GM12878 (cell line): ENCODE results near the gene JDP2. TPM values are rescaled to one million over a fixed set of nuclear protein-coding genes. Genes with fewer than 3 reads are reported as not detected.

Experiments
- ATAC-seq: fragments of 200-7000 bp; cut with Tn5 transposase; 3 replicates; pipeline ENCODE4 v1.9.1; 2020; ENCODE audit warnings: mild to moderate bottlenecking, moderate library complexity
- BruUV-seq: library from RNA; stranded (reverse); fragments of 400-500 nt; replicated peaks from 2 replicates; lab custom pipeline; 2021; lab: Mats Ljungman, UMichigan
- CTCF ChIA-PET: fragments of 300-600 bp; sonication (Branson Sonifier 250); formaldehyde crosslinking; extraction: SDS; loops from one replicate; lab custom pipeline; 2021; ENCODE audit warnings: inconsistent platforms; lab: Yijun Ruan, JAX
- POLR2A ChIA-PET: fragments of 350-600 bp; formaldehyde crosslinking; extraction: SDS; loops from one replicate; lab custom pipeline; 2021; ENCODE audit warnings: inconsistent platforms; lab: Charles Lee
- RAD21 ChIA-PET: fragments of 300-600 bp; sonication (Branson Sonifier 250); formaldehyde crosslinking; loops from one replicate; lab custom pipeline; 2023; ENCODE audit warnings: antibody characterized with exemption; ENCODE audit not compliant: unreplicated experiment; lab: Charles Lee
- SMC1A ChIA-PET: fragments of 300-600 bp; sonication (Branson Sonifier 250); formaldehyde crosslinking; loops from one replicate; lab custom pipeline; 2023; ENCODE audit not compliant: unreplicated experiment, uncharacterized antibody; lab: Charles Lee
- DNase-seq: peaks from one replicate; pipeline ENCODE4 v3.0.0-alpha.2; 2011; ENCODE audit warnings: low read depth, low spot score
- FAIRE-seq: peaks from 3 replicates; lab custom pipeline; 2011; peaks lifted over from hg19 to GRCh38; lab: Jason Lieb, UNC
- H2AFZ ChIP-seq: 2 replicates; pipeline ENCODE4 v1.6.0; 2011; ENCODE audit warnings: low read depth, low read length, control low read depth; ENCODE audit not compliant: control insufficient read depth
- H3K27ac ChIP-seq: 2 replicates; pipeline ENCODE4 v1.5.1; 2011; ENCODE audit warnings: control low read depth; ENCODE audit not compliant: control insufficient read depth, insufficient read depth
- H3K27me3 ChIP-seq, 2 experiments: replicated peaks in 1 of 2; 2 replicates each; pipeline versions ENCODE4 v1.6.0 to v1.6.1; 2011; ENCODE audit warnings: low read length in 1 of 2; ENCODE audit not compliant: control insufficient read depth in 2 of 2, insufficient read depth in 2 of 2
- H3K36me3 ChIP-seq, 2 experiments: 2 replicates each; pipeline ENCODE4 v1.5.1; 2011; ENCODE audit warnings: low read length in 1 of 2; ENCODE audit not compliant: control insufficient read depth in 2 of 2, insufficient read depth in 2 of 2
- H3K4me1 ChIP-seq: 2 replicates; pipeline ENCODE4 v1.6.1; 2011; ENCODE audit warnings: mild to moderate bottlenecking, low read length, moderate library complexity, mixed read lengths; ENCODE audit not compliant: control insufficient read depth, insufficient read depth
- H3K4me2 ChIP-seq: 2 replicates; pipeline ENCODE4 v1.6.0; 2011; ENCODE audit warnings: control low read depth; ENCODE audit not compliant: control insufficient read depth, insufficient read depth
- H3K4me3 ChIP-seq: fragments of 200-600 bp; sonication (generic); 2 replicates; pipeline ENCODE4 v1.5.1; 2016
- H3K79me2 ChIP-seq: 2 replicates; pipeline ENCODE4 v1.6.0; 2011; ENCODE audit warnings: low read length; ENCODE audit not compliant: control insufficient read depth, insufficient read depth
- H3K9ac ChIP-seq: 2 replicates; pipeline ENCODE4 v1.8.0; 2011; ENCODE audit warnings: low read length, control low read depth, mixed read lengths; ENCODE audit not compliant: control insufficient read depth, insufficient read depth
- H3K9me3 ChIP-seq: replicated peaks from 3 replicates; pipeline ENCODE4 v1.5.1; 2011; ENCODE audit warnings: mild to moderate bottlenecking, low read length; ENCODE audit not compliant: control insufficient read depth, insufficient read depth
- H4K20me1 ChIP-seq: 2 replicates; pipeline ENCODE4 v1.6.0; 2011; ENCODE audit not compliant: control insufficient read depth, insufficient read depth
- FOS ChIP-seq: IDR thresholded peaks from 3 replicates; pipeline ENCODE4 v1.6.1; 2011; ENCODE audit warnings: borderline replicate concordance; ENCODE audit not compliant: insufficient read length; ENCODE audit errors: extremely low read depth
- KDM1A ChIP-seq: fragments of 200-600 bp; sonication (generic); IDR thresholded peaks from 2 replicates; pipeline ENCODE4 v1.6.1; 2016; ENCODE audit warnings: borderline replicate concordance
- PAX5 ChIP-seq: IDR thresholded peaks from 2 replicates; pipeline ENCODE4 v1.6.1; 2011; ENCODE audit warnings: low read depth, low read length, borderline replicate concordance
- POLR2AphosphoS2 ChIP-seq: IDR thresholded peaks from 2 replicates; pipeline ENCODE4 v1.6.1; 2011; ENCODE audit warnings: low read depth, mild to moderate bottlenecking, low read length, improper control_type of control experiment, moderate library complexity
- SMAD1 ChIP-seq: fragments of 450-650 bp; IDR thresholded peaks from 2 replicates; pipeline ENCODE4 v1.6.1; 2018; ENCODE audit warnings: mild to moderate bottlenecking, low read depth; ENCODE audit not compliant: partially characterized antibody
- SMAD5 ChIP-seq: IDR thresholded peaks from 2 replicates; pipeline ENCODE4 v1.6.1; 2016; ENCODE audit warnings: antibody characterized with exemption, low read depth
- STAT3 ChIP-seq: IDR thresholded peaks from 2 replicates; pipeline ENCODE4 v1.6.1; 2011; ENCODE audit warnings: low read depth, low read length, improper control_type of control experiment
- WGBS: methylation state at CpG from one replicate; pipeline ENCODE4 v1.1.6; 2016; ENCODE audit warnings: low lambda C conversion rate; ENCODE audit not compliant: insufficient replicate concordance, insufficient coverage; ENCODE audit errors: missing lambda C conversion rate; 5-methylcytosine and 5-hydroxymethylcytosine counted together
- in situ Hi-C: fragments of 300-500 bp; cut with MboI; formaldehyde crosslinking; loops from 9 replicates; pipeline ENCODE4 v1.14.3; 2018; ENCODE audit warnings: mixed read lengths
- intact Hi-C: fragments of 100-400 bp; cut with micrococcal nuclease; formaldehyde crosslinking; loops from one replicate; pipeline ENCODE4 v1.14.2; 2022; ENCODE audit not compliant: unreplicated experiment
- polyA plus RNA-seq, 11 experiments: library from polyadenylated mRNA; depleted of rRNA in 4 of 11; unstranded in 6 of 11; stranded (reverse) in 5 of 11; fragments of >200 nt; fragmentation: Nextera tagmentation in 4 of 11; fragmentation: Illumina TruSeq in 1 of 11; extraction: Ambion mirVana in 4 of 11; extraction: Trizol in 1 of 11; gene quantifications; 1 replicate in 1 of 11; 2 replicates in 10 of 11; pipeline versions ENCODE4 v1.2.1 to v1.2.3, GENCODE V29; 2011 to 2016; ENCODE audit warnings: inconsistent platforms in 2 of 11, missing spikeins in 2 of 11, low read depth in 1 of 11
- total RNA-seq, 4 experiments: library from RNA; depleted of rRNA in 3 of 4; stranded (reverse); fragments of >200 nt in 3 of 4; fragmentation: Illumina TruSeq in 1 of 4; extraction: Trizol in 1 of 4; gene quantifications; 2 replicates each; pipeline versions ENCODE4 v1.2.1 to v1.2.3, GENCODE V29; 2013 to 2021
- TF ChIP-seq, protein P1 (sequence below): fragments of 450-650 bp; IDR thresholded peaks from 2 replicates; pipeline ENCODE4 v1.6.1; 2016; ENCODE audit warnings: mild to moderate bottlenecking, moderate library complexity, borderline replicate concordance

The JDP2 gene
- total and polyA plus RNA-seq, 10 of the 15 experiments (the other 5 are each of a cell fraction or from before 2014, with no cell fraction given): 0.71 to 21.3 (median 11.2) TPM

DNA sequence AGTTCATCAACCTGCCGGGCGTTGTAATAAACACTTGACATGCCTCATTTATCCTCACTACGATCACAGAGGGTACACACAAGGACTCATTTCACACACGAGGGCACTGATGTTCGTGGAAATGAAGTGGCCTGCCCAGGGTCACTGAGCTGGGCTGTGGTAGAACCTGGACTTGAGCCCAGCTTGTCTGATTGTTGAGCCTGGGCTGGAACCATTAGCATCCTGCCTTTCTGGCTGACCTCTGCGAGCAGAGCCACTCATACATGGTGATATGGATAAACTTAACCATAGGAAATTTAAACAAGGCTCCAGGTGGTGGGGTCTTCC is 16.6 kb upstream of the JDP2 start:
- intact Hi-C loops: no loop called here
- no peaks in the 10 kb centered on the region for H4K20me1 ChIP-seq
- no peak overlapping the region for H3K27ac ChIP-seq
- no peak for ATAC-seq
- no peak for TF ChIP-seq FOS
- no peak for TF ChIP-seq SMAD5
- no peak for TF ChIP-seq KDM1A
- TF ChIP-seq SMAD1: no peak
- TF ChIP-seq, protein P1, sequence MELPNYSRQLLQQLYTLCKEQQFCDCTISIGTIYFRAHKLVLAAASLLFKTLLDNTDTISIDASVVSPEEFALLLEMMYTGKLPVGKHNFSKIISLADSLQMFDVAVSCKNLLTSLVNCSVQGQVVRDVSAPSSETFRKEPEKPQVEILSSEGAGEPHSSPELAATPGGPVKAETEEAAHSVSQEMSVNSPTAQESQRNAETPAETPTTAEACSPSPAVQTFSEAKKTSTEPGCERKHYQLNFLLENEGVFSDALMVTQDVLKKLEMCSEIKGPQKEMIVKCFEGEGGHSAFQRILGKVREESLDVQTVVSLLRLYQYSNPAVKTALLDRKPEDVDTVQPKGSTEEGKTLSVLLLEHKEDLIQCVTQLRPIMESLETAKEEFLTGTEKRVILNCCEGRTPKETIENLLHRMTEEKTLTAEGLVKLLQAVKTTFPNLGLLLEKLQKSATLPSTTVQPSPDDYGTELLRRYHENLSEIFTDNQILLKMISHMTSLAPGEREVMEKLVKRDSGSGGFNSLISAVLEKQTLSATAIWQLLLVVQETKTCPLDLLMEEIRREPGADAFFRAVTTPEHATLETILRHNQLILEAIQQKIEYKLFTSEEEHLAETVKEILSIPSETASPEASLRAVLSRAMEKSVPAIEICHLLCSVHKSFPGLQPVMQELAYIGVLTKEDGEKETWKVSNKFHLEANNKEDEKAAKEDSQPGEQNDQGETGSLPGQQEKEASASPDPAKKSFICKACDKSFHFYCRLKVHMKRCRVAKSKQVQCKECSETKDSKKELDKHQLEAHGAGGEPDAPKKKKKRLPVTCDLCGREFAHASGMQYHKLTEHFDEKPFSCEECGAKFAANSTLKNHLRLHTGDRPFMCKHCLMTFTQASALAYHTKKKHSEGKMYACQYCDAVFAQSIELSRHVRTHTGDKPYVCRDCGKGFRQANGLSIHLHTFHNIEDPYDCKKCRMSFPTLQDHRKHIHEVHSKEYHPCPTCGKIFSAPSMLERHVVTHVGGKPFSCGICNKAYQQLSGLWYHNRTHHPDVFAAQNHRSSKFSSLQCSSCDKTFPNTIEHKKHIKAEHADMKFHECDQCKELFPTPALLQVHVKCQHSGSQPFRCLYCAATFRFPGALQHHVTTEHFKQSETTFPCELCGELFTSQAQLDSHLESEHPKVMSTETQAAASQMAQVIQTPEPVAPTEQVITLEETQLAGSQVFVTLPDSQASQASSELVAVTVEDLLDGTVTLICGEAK: no peak
- no peak for TF ChIP-seq POLR2AphosphoS2
- no peak for TF ChIP-seq STAT3
- no peak for TF ChIP-seq PAX5
- ChIA-PET POLR2A (interaction anchor here (0.6 kb wide), 1 partner anchor 9 kb away, joined by 3 read pairs; no protein-coding TSS in a partner anchor), CTCF (interaction anchor here (0.8 kb wide), 1 partner anchor 43 kb away, joined by 3 read pairs; no protein-coding TSS in a partner anchor), RAD21 (no interaction called here), SMC1A (no interaction called here)
- H3K4me1 ChIP-seq: no peaks in the 10 kb centered on the region
- BruUV-seq: no TSS peak
- no peak overlapping the region for H2AFZ ChIP-seq
- DNase-seq: no peak
- H3K27me3 ChIP-seq: no peaks in the 10 kb centered on the region
- FAIRE-seq: no peak
- in situ Hi-C loops: no loop called here
- no peaks in the 10 kb centered on the region for H3K79me2 ChIP-seq
- 28% methylated on average over 6 of the region's 6 CpGs for whole genome bisulfite sequencing
- H3K9ac ChIP-seq: no peak overlapping the region
- no peaks in the 10 kb centered on the region for H3K9me3 ChIP-seq
- H3K36me3 ChIP-seq: no peaks in the 10 kb centered on the region
- no peak overlapping the region for H3K4me2 ChIP-seq
- no peak overlapping the region for H3K4me3 ChIP-seq
